ENCODE data around the gene DNASE1L3. TPM values are rescaled to one million over a fixed set of nuclear protein-coding genes. Genes with fewer than 3 reads are reported as not detected.

Gene DNASE1L3
- total RNA-seq, 2 donors from 2014 or later = 1.4 to 2.3 TPM

GRCh38 chr3:58152225-58153015, 58.4 kb downstream of the DNASE1L3 start:
- intact Hi-C loops (cut with DNase I) = no loop called here
- no peaks in the 10 kb centered on the region for H3K9me3 ChIP-seq
- peak overlapping the region; percentile 80 to 88 for H3K27ac ChIP-seq
- no peaks in the 10 kb centered on the region for H3K27me3 ChIP-seq (replicated peaks; ENCODE audit: insufficient read depth)
- H3K4me1 ChIP-seq (replicated peaks) = peaks cover 5% of the 10 kb centered on the region
- H3K36me3 ChIP-seq = peaks cover 3 to 23% of the 10 kb centered on the region in 2 donors
- TF ChIP-seq CTCF (IDR thresholded peaks at IDR 0.05) (no peak), POLR2AphosphoS5 (IDR thresholded peaks at IDR 0.05) (no peak), POLR2A (IDR thresholded peaks at IDR 0.05) (no peak)
- 94% methylated on average over 17 of the region's 17 CpGs for WGBS
- no peak for DNase-seq (ENCODE audit: low spot score)
- no peak overlapping the region for H3K4me3 ChIP-seq

GRCh38 chr3:58151637-58152036, 59.1 kb downstream of the DNASE1L3 start:
- H3K9me3 ChIP-seq = no peaks in the 10 kb centered on the region
- H3K4me3 ChIP-seq = no peak overlapping the region
- H3K36me3 ChIP-seq = peaks cover 3 to 23% of the 10 kb centered on the region in 2 donors
- WGBS = 72% methylated on average over 3 of the region's 3 CpGs
- H3K4me1 ChIP-seq (replicated peaks) = peaks cover 5% of the 10 kb centered on the region
- H3K27me3 ChIP-seq (replicated peaks; ENCODE audit: insufficient read depth) = no peaks in the 10 kb centered on the region
- H3K27ac ChIP-seq = peak overlapping the region; percentile 80 to 88
- TF ChIP-seq CTCF (IDR thresholded peaks at IDR 0.05) (no peak), POLR2AphosphoS5 (IDR thresholded peaks at IDR 0.05) (no peak), POLR2A (IDR thresholded peaks at IDR 0.05) (no peak)
- intact Hi-C loops (cut with DNase I) = no loop called here
- DNase-seq (ENCODE audit: low spot score) = no peak

GRCh38 chr3:58150810-58151199, 60.0 kb downstream of the DNASE1L3 start:
- H3K9me3 ChIP-seq = no peaks in the 10 kb centered on the region
- no peaks in the 10 kb centered on the region for H3K27me3 ChIP-seq (replicated peaks; ENCODE audit: insufficient read depth)
- peak; percentile 88 for DNase-seq (ENCODE audit: low spot score)
- H3K36me3 ChIP-seq = peaks cover 3 to 23% of the 10 kb centered on the region in 2 donors
- intact Hi-C loops (cut with DNase I) = no loop called here
- WGBS = 37% methylated on average over 13 of the region's 13 CpGs
- H3K27ac ChIP-seq = peak overlapping the region; percentile 80 to 88
- TF ChIP-seq POLR2AphosphoS5 (IDR thresholded peaks at IDR 0.05) (peak; percentile 61), CTCF (IDR thresholded peaks at IDR 0.05) (no peak)
- H3K4me1 ChIP-seq (replicated peaks) = peaks cover 5% of the 10 kb centered on the region
- no peak overlapping the region for H3K4me3 ChIP-seq

GRCh38 chr3:58150130-58150809, 60.5 kb downstream of the DNASE1L3 start:
- H3K9me3 ChIP-seq = no peaks in the 10 kb centered on the region
- H3K27me3 ChIP-seq (replicated peaks; ENCODE audit: insufficient read depth) = no peaks in the 10 kb centered on the region
- WGBS = 19% methylated on average over 14 of the region's 14 CpGs
- H3K27ac ChIP-seq = peak overlapping the region; percentile 80 to 88
- no peak for TF ChIP-seq POLR2A (IDR thresholded peaks at IDR 0.05)
- TF ChIP-seq POLR2AphosphoS5 (IDR thresholded peaks at IDR 0.05) = peak; percentile 84
- DNase-seq (ENCODE audit: low spot score) = peak; percentile 82
- H3K4me1 ChIP-seq (replicated peaks) = peaks cover 5% of the 10 kb centered on the region
- H3K4me3 ChIP-seq = no peak overlapping the region
- peaks cover 3 to 23% of the 10 kb centered on the region in 2 donors for H3K36me3 ChIP-seq
- intact Hi-C loops (cut with DNase I) = no loop called here

- 94% methylated on average over 9 of the region's 9 CpGs for WGBS
- TF ChIP-seq CTCF (IDR thresholded peaks at IDR 0.05) (no peak), POLR2AphosphoS5 (IDR thresholded peaks at IDR 0.05) (no peak), POLR2A (IDR thresholded peaks at IDR 0.05) (no peak)
- H3K9me3 ChIP-seq = no peaks in the 10 kb centered on the region
- H3K27me3 ChIP-seq (replicated peaks; ENCODE audit: insufficient read depth) = no peaks in the 10 kb centered on the region
- peaks cover 0 to 16% of the 10 kb centered on the region in 2 donors for H3K36me3 ChIP-seq
- H3K27ac ChIP-seq = peak overlapping the region; percentile 42 to 88
- no peak for DNase-seq (ENCODE audit: low spot score)
- no peak overlapping the region for H3K4me3 ChIP-seq
- intact Hi-C loops (cut with DNase I) = no loop called here
- peaks cover 5% of the 10 kb centered on the region for H3K4me1 ChIP-seq (replicated peaks)
Observed at GRCh38 chr3:58148049-58148448, 62.7 kb downstream of the DNASE1L3 start.

Measured in prostate gland (tissue), 2 donors.